ENCODE results near the gene NKAIN1.

Gene NKAIN1

GRCh38 chr1:31249854-31250253 is 10.2 kb upstream of the NKAIN1 start:
- Histone ChIP-seq H4K20me1 (ENCODE audit: insufficient read depth, low read length) (no peaks in the 10 kb centered on the region), H3K36me3 (ENCODE audit: insufficient read depth, low read length) (no peaks in the 10 kb centered on the region), H3K27ac (ENCODE audit: low read length) (no peak overlapping the region), H3K4me3 (ENCODE audit: low read depth in 1 of 2, low read length in 2 of 2) (no peak overlapping the region), H3K9me3 (ENCODE audit: insufficient read depth, low read length, severe bottlenecking) (no peaks in the 10 kb centered on the region), H3K4me1 (ENCODE audit: insufficient read depth, low read length) (no peaks in the 10 kb centered on the region), H3K27me3 (ENCODE audit: insufficient read depth, low read length, poor library complexity) (no peaks in the 10 kb centered on the region), H3K79me2 (ENCODE audit: insufficient read depth, low read length) (no peaks in the 10 kb centered on the region), H2AFZ (ENCODE audit: low read depth, low read length) (no peak overlapping the region), H3K9ac (ENCODE audit: low read depth, low read length) (no peak overlapping the region), H3K4me2 (ENCODE audit: insufficient read depth, low read length) (no peak overlapping the region)
- DNase-seq (no peak), ATAC-seq (ENCODE audit: insufficient read depth, low read depth) (no peak)
- TF ChIP-seq, protein P1, sequence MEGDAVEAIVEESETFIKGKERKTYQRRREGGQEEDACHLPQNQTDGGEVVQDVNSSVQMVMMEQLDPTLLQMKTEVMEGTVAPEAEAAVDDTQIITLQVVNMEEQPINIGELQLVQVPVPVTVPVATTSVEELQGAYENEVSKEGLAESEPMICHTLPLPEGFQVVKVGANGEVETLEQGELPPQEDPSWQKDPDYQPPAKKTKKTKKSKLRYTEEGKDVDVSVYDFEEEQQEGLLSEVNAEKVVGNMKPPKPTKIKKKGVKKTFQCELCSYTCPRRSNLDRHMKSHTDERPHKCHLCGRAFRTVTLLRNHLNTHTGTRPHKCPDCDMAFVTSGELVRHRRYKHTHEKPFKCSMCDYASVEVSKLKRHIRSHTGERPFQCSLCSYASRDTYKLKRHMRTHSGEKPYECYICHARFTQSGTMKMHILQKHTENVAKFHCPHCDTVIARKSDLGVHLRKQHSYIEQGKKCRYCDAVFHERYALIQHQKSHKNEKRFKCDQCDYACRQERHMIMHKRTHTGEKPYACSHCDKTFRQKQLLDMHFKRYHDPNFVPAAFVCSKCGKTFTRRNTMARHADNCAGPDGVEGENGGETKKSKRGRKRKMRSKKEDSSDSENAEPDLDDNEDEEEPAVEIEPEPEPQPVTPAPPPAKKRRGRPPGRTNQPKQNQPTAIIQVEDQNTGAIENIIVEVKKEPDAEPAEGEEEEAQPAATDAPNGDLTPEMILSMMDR (IDR thresholded peaks at IDR 0.05; ENCODE audit: borderline replicate concordance, extremely low read depth, low read length, poor library complexity, severe bottlenecking) = no peak
- TF ChIP-seq EZH2 (IDR thresholded peaks at IDR 0.05; ENCODE audit: borderline replicate concordance, low read depth, low read length, severe bottlenecking) = no peak

DNA sequence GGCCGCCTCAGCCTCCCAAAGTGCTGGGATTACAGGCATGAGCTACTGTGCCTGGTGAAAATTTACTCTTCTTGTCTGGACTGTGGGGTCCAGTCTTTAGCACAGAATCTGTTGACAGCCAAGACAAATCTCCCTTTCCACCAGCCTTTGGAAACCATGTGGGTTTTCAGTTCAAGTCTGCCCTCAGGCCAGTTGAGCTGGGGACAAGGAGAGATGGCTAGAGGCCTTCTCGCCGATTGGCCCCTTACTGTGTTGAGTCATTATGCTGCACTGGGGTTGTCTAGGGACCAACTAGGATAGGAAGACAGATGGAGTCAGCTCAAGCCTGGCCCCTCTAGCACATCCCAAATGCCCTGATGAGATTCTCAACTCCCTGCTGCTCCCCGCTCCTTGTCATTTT is 8.6 kb upstream of the NKAIN1 start:
- Histone ChIP-seq H3K79me2 (ENCODE audit: insufficient read depth, low read length) (no peaks in the 10 kb centered on the region), H3K36me3 (ENCODE audit: insufficient read depth, low read length) (no peaks in the 10 kb centered on the region), H3K9ac (ENCODE audit: low read depth, low read length) (no peak overlapping the region), H3K4me1 (ENCODE audit: insufficient read depth, low read length) (no peaks in the 10 kb centered on the region), H3K27ac (ENCODE audit: low read length) (no peak overlapping the region), H2AFZ (ENCODE audit: low read depth, low read length) (no peak overlapping the region), H3K27me3 (ENCODE audit: insufficient read depth, low read length, poor library complexity) (no peaks in the 10 kb centered on the region), H3K4me3 (ENCODE audit: low read depth in 1 of 2, low read length in 2 of 2) (no peak overlapping the region), H3K4me2 (ENCODE audit: insufficient read depth, low read length) (no peak overlapping the region), H4K20me1 (ENCODE audit: insufficient read depth, low read length) (no peaks in the 10 kb centered on the region), H3K9me3 (ENCODE audit: insufficient read depth, low read length, severe bottlenecking) (no peaks in the 10 kb centered on the region)
- no peak for DNase-seq
- no peak for TF ChIP-seq EZH2 (IDR thresholded peaks at IDR 0.05; ENCODE audit: borderline replicate concordance, low read depth, low read length, severe bottlenecking)
- TF ChIP-seq, protein P1 (IDR thresholded peaks at IDR 0.05; ENCODE audit: borderline replicate concordance, extremely low read depth, low read length, poor library complexity, severe bottlenecking) = no peak
- no peak for ATAC-seq (ENCODE audit: insufficient read depth, low read depth)

GRCh38 chr1:31244326-31244725 is 4.6 kb upstream of the NKAIN1 start:
- H3K36me3 ChIP-seq (ENCODE audit: insufficient read depth, low read length) = no peaks in the 10 kb centered on the region
- no peaks in the 10 kb centered on the region for H3K79me2 ChIP-seq (ENCODE audit: insufficient read depth, low read length)
- DNase-seq = no peak
- TF ChIP-seq, protein P1 (IDR thresholded peaks at IDR 0.05; ENCODE audit: borderline replicate concordance, extremely low read depth, low read length, poor library complexity, severe bottlenecking) = no peak
- TF ChIP-seq EZH2 (IDR thresholded peaks at IDR 0.05; ENCODE audit: borderline replicate concordance, low read depth, low read length, severe bottlenecking) = no peak
- H4K20me1 ChIP-seq (ENCODE audit: insufficient read depth, low read length) = no peaks in the 10 kb centered on the region
- H3K9ac ChIP-seq (ENCODE audit: low read depth, low read length) = no peak overlapping the region
- H3K4me3 ChIP-seq (ENCODE audit: low read depth in 1 of 2, low read length in 2 of 2) = no peak overlapping the region
- H2AFZ ChIP-seq (ENCODE audit: low read depth, low read length) = no peak overlapping the region
- no peak overlapping the region for H3K27ac ChIP-seq (ENCODE audit: low read length)
- H3K27me3 ChIP-seq (ENCODE audit: insufficient read depth, low read length, poor library complexity) = peaks cover 9% of the 10 kb centered on the region
- H3K4me1 ChIP-seq (ENCODE audit: insufficient read depth, low read length) = no peaks in the 10 kb centered on the region
- no peaks in the 10 kb centered on the region for H3K9me3 ChIP-seq (ENCODE audit: insufficient read depth, low read length, severe bottlenecking)
- no peak overlapping the region for H3K4me2 ChIP-seq (ENCODE audit: insufficient read depth, low read length)
- ATAC-seq (ENCODE audit: insufficient read depth, low read depth) = no peak
